Measurements from ENCODE around the gene GPR65.

GRCh38 chr14:88009486-88009885 is 4.6 kb downstream of the GPR65 start:
- TF ChIP-seq CTCF (IDR thresholded peaks at IDR 0.05; ENCODE audit: insufficient read depth, low read length), result no peak
- no peak for TF ChIP-seq POLR2AphosphoS5 (IDR thresholded peaks at IDR 0.05; ENCODE audit: low read depth)
- TF ChIP-seq REST (IDR thresholded peaks at IDR 0.05; ENCODE audit: insufficient replicate concordance, low read depth), result no peak
